GM13977 (cell line): Measurements from ENCODE around the gene BCL7A.
"Not testable (repeated sequence)": the region's sequence is repeated elsewhere in the genome, so short reads cannot be mapped to it uniquely, and the experiment has no call there.

Experiments
- DNase-seq: peaks from one replicate; pipeline ENCODE4 v3.0.0; 2012; ENCODE audit warnings: low spot score
- in situ Hi-C: fragments of 300-500 bp; cut with MboI; formaldehyde crosslinking; loops from one replicate; pipeline ENCODE4 v1.12.0; 2022; ENCODE audit warnings: low sequenced_read_pairs, low pct_unique_long_range_greater_than_20kb, mixed read lengths, inconsistent platforms; ENCODE audit not compliant: unreplicated experiment
- TF ChIP-seq, protein P1 (sequence below): IDR thresholded peaks from 2 replicates; pipeline ENCODE4 v1.5.1; 2012; ENCODE audit warnings: mild to moderate bottlenecking, control low read depth; ENCODE audit not compliant: insufficient read depth; ENCODE audit errors: extremely low read depth, missing control alignments

Gene BCL7A

DNA sequence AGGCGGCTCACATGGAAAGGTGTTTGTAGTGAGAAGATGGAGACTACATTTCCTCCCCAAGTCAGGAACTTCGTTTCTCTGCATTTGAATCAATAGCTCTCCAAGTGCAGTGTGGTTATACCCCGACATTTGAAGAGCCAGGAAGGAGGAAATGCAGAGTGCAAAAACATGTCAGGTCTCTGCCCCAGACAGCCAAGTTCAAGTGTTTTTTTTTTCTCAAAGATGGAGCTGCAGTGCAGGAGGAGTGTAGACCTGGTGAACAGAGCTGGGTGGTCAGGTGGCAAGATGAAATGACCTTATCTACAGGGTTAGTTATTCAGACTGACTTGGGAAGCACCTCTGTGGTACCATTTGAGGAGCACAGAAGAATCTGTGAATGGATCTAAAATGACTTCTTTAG is 78.2 kb downstream of the BCL7A start:
- TF ChIP-seq, protein P1, sequence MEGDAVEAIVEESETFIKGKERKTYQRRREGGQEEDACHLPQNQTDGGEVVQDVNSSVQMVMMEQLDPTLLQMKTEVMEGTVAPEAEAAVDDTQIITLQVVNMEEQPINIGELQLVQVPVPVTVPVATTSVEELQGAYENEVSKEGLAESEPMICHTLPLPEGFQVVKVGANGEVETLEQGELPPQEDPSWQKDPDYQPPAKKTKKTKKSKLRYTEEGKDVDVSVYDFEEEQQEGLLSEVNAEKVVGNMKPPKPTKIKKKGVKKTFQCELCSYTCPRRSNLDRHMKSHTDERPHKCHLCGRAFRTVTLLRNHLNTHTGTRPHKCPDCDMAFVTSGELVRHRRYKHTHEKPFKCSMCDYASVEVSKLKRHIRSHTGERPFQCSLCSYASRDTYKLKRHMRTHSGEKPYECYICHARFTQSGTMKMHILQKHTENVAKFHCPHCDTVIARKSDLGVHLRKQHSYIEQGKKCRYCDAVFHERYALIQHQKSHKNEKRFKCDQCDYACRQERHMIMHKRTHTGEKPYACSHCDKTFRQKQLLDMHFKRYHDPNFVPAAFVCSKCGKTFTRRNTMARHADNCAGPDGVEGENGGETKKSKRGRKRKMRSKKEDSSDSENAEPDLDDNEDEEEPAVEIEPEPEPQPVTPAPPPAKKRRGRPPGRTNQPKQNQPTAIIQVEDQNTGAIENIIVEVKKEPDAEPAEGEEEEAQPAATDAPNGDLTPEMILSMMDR = no peak
- in situ Hi-C loops = no loop called here
- no peak for DNase-seq

DNA sequence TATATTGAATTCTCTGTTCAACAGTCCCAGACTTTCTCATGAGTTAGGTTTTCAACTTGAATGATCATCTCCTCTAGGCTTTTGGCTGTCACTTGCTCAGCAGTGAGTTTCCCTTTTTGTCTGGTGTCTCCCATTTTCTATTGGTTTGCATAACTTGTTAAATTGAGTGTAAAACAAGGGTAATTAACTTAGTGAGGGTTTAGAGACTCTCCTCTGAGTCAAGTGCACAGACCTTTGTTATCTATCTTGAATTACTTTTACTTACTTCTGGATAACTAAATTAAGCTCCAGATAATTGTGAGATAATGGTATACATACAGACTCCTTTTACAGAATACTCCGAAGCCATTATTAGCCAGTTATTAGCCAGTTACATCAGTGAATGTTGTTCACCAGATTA is 78.9 kb downstream of the BCL7A start:
- in situ Hi-C loops = no loop called here
- TF ChIP-seq, protein P1 = no peak
- no peak for DNase-seq

DNA sequence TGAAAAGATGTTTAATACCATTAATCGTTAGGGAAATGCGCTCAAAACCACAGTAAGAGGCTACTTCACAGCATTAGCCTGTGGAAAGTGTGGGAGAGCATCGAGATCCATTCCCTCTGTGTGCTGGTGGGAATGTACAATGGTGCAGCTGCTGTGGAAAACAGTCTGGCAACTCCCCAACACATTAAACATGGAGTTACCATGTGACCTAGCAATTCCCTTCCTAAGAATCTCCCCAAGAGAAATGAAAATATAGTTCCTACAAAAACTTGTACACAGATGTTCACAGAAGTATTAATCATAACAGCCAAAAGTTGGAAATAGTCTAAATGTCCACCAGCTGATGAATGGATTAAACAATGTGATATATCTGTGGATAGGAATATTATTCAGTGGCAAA is 80.6 kb downstream of the BCL7A start:
- TF ChIP-seq, protein P1 = no peak
- in situ Hi-C loops = no loop called here
- DNase-seq = no peak

DNA sequence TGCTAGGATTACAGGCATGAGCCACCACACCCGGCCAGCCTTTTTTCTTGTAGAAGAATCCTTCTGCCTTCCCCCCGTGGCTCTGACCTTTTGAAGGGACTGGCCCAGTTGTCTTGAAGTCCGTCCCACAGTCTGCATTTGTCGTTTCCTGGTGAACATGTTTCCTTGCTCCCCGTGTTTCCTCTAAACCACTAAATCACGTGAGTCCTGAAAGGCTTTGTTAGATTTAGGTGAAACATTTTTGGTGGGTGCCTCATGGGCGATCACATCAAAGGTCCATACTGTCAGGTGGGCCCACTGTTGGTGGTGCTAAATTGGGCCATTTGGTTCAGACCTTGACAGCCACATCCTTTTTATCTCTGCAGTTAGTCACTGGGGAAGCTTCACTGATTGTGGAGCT is 83.2 kb downstream of the BCL7A start:
- in situ Hi-C loops = no loop called here
- no peak for DNase-seq
- TF ChIP-seq, protein P1 = no peak

DNA sequence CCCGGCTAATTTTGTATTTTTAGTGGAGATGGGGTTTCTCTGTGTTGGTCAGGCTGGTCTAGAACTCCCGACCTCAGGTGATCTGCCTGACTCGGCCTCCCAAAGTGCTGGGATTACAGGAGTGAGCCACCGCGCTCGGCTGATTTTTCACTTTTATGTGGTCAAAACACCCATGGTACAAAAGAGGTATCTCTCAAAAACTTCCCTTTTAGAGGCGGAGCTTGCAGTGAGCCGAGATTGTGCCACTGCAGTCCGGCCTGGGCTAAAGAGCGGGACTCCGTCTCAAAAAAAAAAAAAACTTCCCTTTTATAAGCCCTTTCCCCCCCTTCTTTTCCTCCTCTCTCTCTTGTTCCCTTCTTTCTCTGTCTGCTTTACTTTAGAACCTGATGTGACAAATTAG is 83.8 kb downstream of the BCL7A start:
- in situ Hi-C loops, DNase-seq: not testable (repeated sequence)

DNA sequence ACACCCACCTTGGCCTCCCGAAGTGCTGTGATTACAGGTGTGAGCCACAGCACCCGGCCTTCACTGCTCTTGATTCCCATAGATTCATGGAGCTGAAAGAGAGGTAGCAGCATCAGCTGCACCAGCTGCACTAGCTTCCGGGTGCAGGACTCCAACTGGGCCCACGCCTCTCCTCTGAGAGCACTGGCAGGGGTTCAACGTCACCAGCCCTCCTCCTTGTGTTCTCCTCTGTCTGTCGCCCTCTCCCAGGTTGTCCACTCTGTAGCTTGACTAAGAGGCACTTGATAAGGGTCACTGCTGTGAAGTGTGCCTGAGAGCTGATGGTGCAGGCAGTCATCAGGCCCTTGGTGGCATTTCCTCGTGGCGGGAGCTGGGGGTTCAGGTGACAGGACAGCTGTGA is 85.2 kb downstream of the BCL7A start:
- TF ChIP-seq, protein P1 = no peak
- DNase-seq = no peak
- in situ Hi-C loops = no loop called here

DNA sequence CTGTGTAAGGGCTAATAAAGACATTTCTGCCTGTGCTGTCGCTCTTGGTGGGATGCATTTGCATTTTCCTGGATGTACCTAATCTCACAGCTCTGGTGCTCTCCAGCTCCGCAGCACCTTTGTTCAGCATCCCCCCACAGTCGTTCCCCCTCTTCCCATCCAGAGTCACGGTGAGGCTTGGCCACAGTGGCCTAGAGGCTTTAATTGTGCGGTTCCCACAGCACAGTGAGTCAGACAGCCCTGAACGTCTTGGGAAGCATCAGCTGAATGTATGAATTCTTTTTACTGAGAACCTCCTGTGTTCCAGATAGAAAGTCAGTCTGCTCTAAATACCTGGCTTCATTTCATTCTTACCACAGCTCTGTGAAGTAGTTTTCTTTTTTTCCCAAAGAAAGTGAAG is 85.6 kb downstream of the BCL7A start:
- in situ Hi-C loops = no loop called here
- TF ChIP-seq, protein P1 = no peak
- DNase-seq = no peak
